Progenitor cell of endocrine pancreas (in vitro differentiated cells): ENCODE results near the gene VCAN. TPM values are rescaled to one million over a fixed set of nuclear protein-coding genes. Genes with fewer than 3 reads are reported as not detected.
A peak's percentile ranks its signal among the peaks of the same experiment; 100 is the strongest.

ENCODE experiments used
- DNase-seq: peaks from one replicate; pipeline ENCODE4 v3.0.0; 2021; ENCODE audit warnings: low spot score; ENCODE audit not compliant: unreplicated experiment
- H3K27ac Mint-ChIP-seq: 2 replicates; pipeline ENCODE4 v1.8.0; 2021; ENCODE audit warnings: mild to moderate bottlenecking, moderate library complexity, mixed read lengths
- H3K27me3 Mint-ChIP-seq: 2 replicates; pipeline ENCODE4 v1.8.0; 2021; ENCODE audit warnings: mixed read lengths
- H3K36me3 Mint-ChIP-seq: 2 replicates; pipeline ENCODE4 v1.8.0; 2022; ENCODE audit warnings: mixed read lengths; ENCODE audit not compliant: insufficient read depth
- H3K4me1 Mint-ChIP-seq: 2 replicates; pipeline ENCODE4 v1.8.0; 2021; ENCODE audit warnings: low read depth, mixed read lengths
- H3K4me3 Mint-ChIP-seq: 2 replicates; pipeline ENCODE4 v1.8.0; 2021; ENCODE audit warnings: low read depth, mild to moderate bottlenecking, moderate library complexity, mixed read lengths
- H3K9me3 Mint-ChIP-seq: 2 replicates; pipeline ENCODE4 v1.8.0; 2021; ENCODE audit warnings: low read depth, mixed read lengths
- long read RNA-seq: library from polyadenylated mRNA; unstranded; transcript quantifications from one replicate; pipeline ENCODE4 v2.0.0, GENCODE V29; 2020
- total RNA-seq: library from RNA; stranded (reverse); gene quantifications from 2 replicates; pipeline ENCODE4 v1.2.1, GENCODE V29; 2021
- TF ChIP-seq, protein P1 (sequence below): fragments of 200-600 bp; sonication (generic); IDR thresholded peaks from one replicate; pipeline ENCODE4 v1.5.0; 2021; ENCODE audit warnings: antibody characterized with exemption, mild to moderate bottlenecking; ENCODE audit not compliant: unreplicated experiment

Gene VCAN
- total RNA-seq = 673 and 675 TPM in 2 replicates
- long read RNA-seq, full-length matches to known transcripts = 605 of 948 reads
- long read RNA-seq, partial matches to known transcripts = 303 of 948 reads
- long read RNA-seq, other reads (novel, unspliced or antisense) = 40 of 948 reads

DNA sequence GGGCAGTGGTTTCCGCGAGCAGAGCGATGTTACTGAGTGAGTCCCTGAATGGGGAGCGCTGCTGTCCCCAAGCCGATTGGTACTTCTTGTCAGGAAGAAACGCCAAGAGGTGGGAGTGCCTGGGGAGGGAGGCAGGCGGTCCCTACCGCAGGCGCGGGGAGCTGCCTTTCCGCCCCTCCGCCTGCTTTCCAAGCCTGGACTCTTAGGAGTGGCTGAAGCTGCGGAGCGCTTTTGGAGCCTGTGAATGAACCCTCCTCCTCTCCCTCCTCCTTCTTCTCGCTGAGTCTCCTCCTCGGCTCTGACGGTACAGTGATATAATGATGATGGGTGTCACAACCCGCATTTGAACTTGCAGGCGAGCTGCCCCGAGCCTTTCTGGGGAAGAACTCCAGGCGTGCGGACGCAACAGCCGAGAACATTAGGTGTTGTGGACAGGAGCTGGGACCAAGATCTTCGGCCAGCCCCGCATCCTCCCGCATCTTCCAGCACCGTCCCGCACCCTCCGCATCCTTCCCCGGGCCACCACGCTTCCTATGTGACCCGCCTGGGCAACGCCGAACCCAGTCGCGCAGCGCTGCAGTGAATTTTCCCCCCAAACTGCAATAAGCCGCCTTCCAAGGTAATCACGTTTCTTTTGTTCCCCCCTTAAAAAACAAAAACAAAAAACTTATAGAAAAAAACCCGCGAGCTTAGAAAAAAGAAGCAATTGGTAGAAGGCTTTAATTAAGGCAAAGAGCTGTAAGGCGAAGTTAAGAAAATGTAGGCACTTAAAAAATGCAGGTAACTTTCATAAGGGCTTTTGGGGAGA, at the start of gene VCAN:
TSS of gene VCAN (plus strand) at position 340 of the 808 bp plus-strand sequence. CDS start 11,775 bp downstream, outside the sequence.
- TF ChIP-seq, protein P1, sequence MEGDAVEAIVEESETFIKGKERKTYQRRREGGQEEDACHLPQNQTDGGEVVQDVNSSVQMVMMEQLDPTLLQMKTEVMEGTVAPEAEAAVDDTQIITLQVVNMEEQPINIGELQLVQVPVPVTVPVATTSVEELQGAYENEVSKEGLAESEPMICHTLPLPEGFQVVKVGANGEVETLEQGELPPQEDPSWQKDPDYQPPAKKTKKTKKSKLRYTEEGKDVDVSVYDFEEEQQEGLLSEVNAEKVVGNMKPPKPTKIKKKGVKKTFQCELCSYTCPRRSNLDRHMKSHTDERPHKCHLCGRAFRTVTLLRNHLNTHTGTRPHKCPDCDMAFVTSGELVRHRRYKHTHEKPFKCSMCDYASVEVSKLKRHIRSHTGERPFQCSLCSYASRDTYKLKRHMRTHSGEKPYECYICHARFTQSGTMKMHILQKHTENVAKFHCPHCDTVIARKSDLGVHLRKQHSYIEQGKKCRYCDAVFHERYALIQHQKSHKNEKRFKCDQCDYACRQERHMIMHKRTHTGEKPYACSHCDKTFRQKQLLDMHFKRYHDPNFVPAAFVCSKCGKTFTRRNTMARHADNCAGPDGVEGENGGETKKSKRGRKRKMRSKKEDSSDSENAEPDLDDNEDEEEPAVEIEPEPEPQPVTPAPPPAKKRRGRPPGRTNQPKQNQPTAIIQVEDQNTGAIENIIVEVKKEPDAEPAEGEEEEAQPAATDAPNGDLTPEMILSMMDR = no peak
- Mint-ChIP-seq H3K27ac (peak within 1 kb of the TSS; percentile 95), H3K4me3 (peak within 1 kb of the TSS; percentile 93), H3K9me3 (no peaks in the 10 kb centered on the region), H3K27me3 (peaks cover 10% of the 10 kb centered on the region), H3K36me3 (no peaks in the 10 kb centered on the region), H3K4me1 (peaks cover 34% of the 10 kb centered on the region)
- DNase-seq = peak; percentile 42

DNA sequence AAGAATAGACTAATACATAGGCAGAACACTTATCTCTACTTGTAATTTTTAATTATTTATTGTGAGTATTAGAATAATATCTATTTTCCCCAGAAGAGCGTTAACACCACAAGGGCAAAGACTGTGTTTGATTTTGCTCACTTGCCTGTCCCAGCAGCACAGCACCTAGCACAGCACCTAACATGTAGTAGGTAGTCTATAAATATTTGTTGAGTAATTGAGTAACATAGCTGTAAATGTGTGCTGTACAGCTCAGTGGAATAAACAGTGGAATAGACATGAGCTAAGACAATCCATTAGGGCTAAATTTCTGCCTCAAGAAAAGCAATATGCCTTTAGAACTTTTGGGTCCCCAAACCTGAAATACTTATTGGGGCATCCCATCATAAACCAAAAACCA, 49.3 kb upstream of the VCAN start:
- DNase-seq = no peak
- peaks cover 28% of the 10 kb centered on the region for H3K9me3 Mint-ChIP-seq
- H3K4me1 Mint-ChIP-seq = peaks cover 15% of the 10 kb centered on the region
- H3K27ac Mint-ChIP-seq = no peak overlapping the region
- no peak overlapping the region for H3K4me3 Mint-ChIP-seq
- TF ChIP-seq, protein P1 = no peak
- no peaks in the 10 kb centered on the region for H3K27me3 Mint-ChIP-seq
- peaks cover 12% of the 10 kb centered on the region for H3K36me3 Mint-ChIP-seq

DNA sequence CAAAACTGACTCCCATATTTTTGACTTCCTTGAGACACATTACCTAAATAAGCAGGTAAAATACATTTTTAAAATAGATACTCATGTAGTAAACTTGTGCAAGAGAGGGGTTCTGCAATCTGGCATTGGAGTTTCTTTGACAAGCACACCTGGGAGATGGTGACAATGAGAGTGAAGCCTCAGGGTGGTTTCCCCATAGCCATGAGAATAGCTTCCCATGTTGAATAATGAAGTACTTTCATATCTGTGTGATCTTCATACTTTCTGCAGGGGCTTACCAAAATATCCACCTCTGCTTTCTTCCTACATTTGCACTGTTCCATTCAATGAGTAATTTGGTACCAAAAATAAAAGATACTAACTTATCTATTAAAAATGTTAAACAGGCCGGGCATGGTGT, 44.7 kb upstream of the VCAN start:
- H3K4me1 Mint-ChIP-seq = peaks cover 12% of the 10 kb centered on the region
- TF ChIP-seq, protein P1 = no peak
- no peaks in the 10 kb centered on the region for H3K27me3 Mint-ChIP-seq
- peaks cover 13% of the 10 kb centered on the region for H3K9me3 Mint-ChIP-seq
- H3K27ac Mint-ChIP-seq = no peak overlapping the region
- no peak overlapping the region for H3K4me3 Mint-ChIP-seq
- H3K36me3 Mint-ChIP-seq = peaks cover 4% of the 10 kb centered on the region
- no peak for DNase-seq

DNA sequence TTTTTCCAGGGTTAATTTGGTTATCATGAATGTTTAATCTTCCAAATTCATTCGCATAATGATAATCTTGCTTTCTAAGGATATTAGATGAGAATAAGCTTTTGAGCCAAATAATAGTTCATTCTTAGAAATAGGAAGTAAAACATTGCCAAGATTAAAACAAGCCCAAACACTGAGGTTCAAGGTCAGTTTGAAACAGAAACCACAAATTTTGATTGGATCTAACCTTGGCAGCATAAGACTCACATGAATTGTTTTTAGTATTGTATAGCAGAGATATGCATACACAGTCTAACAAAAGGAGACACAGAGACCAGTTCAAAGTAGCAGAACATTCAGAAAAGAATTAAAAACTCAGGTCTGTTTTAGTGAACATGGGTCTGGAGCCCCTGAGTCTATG, 43.4 kb upstream of the VCAN start:
- H3K27ac Mint-ChIP-seq = no peak overlapping the region
- H3K4me1 Mint-ChIP-seq = peaks cover 12% of the 10 kb centered on the region
- DNase-seq = no peak
- TF ChIP-seq, protein P1 = no peak
- H3K27me3 Mint-ChIP-seq = no peaks in the 10 kb centered on the region
- H3K9me3 Mint-ChIP-seq = peaks cover 10% of the 10 kb centered on the region
- H3K36me3 Mint-ChIP-seq = peaks cover 2% of the 10 kb centered on the region
- no peak overlapping the region for H3K4me3 Mint-ChIP-seq

DNA sequence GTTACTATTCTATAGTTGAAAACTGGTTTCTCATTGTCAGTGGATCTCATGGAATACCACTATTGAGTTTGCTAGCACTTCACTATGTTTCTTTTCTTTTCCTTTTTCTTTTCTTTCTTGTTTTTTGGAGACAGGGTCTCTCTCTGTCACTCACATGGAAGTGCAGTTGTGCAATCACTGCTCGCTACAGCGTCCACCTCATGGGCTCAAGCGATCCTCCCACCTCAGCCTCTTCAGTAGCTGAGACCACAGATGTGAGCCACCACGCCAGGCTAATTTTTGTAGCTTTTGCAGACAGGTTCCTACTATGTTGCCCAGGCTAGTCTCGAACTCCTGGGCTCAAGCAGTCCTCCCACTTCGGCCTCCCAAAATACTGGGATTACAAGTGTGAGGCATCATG, 42.7 kb upstream of the VCAN start:
- Mint-ChIP-seq H3K36me3 (peaks cover 2% of the 10 kb centered on the region), H3K27ac (no peak overlapping the region), H3K9me3 (peaks cover 10% of the 10 kb centered on the region), H3K27me3 (no peaks in the 10 kb centered on the region), H3K4me3 (no peak overlapping the region), H3K4me1 (peaks cover 12% of the 10 kb centered on the region)
- TF ChIP-seq, protein P1 = no peak
- no peak for DNase-seq
